Suprapubic skin (tissue), 4 donors: ENCODE measurements around the gene SPATA4. TPM values are rescaled to one million over a fixed set of nuclear protein-coding genes. Genes with fewer than 3 reads are reported as not detected.

Source experiments
- DNase-seq, 2 donors: peaks; one replicate each; pipeline ENCODE4 v3.0.0-alpha.2; 2019; ENCODE audit warnings: low spot score in 2 of 2
- H3K27ac ChIP-seq: fragments of 200-600 bp; sonication (generic); one replicate; pipeline ENCODE4 v1.5.1; 2019
- H3K27me3 ChIP-seq: fragments of 200-600 bp; sonication (generic); one replicate; pipeline ENCODE4 v1.5.1; 2019
- H3K36me3 ChIP-seq: fragments of 200-600 bp; sonication (generic); one replicate; pipeline ENCODE4 v1.5.1; 2019
- H3K4me1 ChIP-seq: fragments of 200-600 bp; sonication (generic); one replicate; pipeline ENCODE4 v1.5.1; 2019
- H3K4me3 ChIP-seq: fragments of 200-600 bp; sonication (generic); one replicate; pipeline ENCODE4 v1.5.1; 2019; ENCODE audit warnings: mild to moderate bottlenecking
- H3K9me3 ChIP-seq: fragments of 200-600 bp; sonication (generic); one replicate; pipeline ENCODE4 v1.5.1; 2019
- EP300 ChIP-seq: sonication (generic); formaldehyde crosslinking; IDR thresholded peaks from one replicate; pipeline ENCODE4 v1.6.1; 2017; ENCODE audit warnings: antibody characterized with exemption
- POLR2A ChIP-seq, 2 donors: fragments of 450-650 bp; IDR thresholded peaks; one replicate each; pipeline ENCODE4 v1.6.1; 2017; ENCODE audit warnings: antibody characterized with exemption in 2 of 2, mild to moderate bottlenecking in 2 of 2, moderate library complexity in 2 of 2
- POLR2AphosphoS5 ChIP-seq, 3 donors: sonication (generic); formaldehyde crosslinking; IDR thresholded peaks; one replicate each; pipeline ENCODE4 v1.6.1; 2017; ENCODE audit warnings: antibody characterized with exemption in 3 of 3
- WGBS: methylation state at CpG from one replicate; pipeline ENCODE4 v1.1.5; 2018; 5-methylcytosine and 5-hydroxymethylcytosine counted together
- total RNA-seq, 4 donors: library from RNA; depleted of rRNA; stranded (reverse); fragments of >200 nt; gene quantifications; one replicate each; pipeline ENCODE4 v1.1.0, GENCODE V29; 2016
- TF ChIP-seq, protein P1 (sequence below), 2 donors: fragments of 200-600 bp in 1 of 2; fragments of 450-650 bp in 1 of 2; sonication (generic) in 1 of 2; IDR thresholded peaks; one replicate each; pipeline ENCODE4 v1.5.1; 2016 to 2019; ENCODE audit warnings: antibody characterized with exemption in 2 of 2, mild to moderate bottlenecking in 1 of 2, moderate library complexity in 1 of 2

Gene SPATA4
- total RNA-seq, 4 donors from 2014 or later, result 0.57 TPM; not detected in 3

DNA sequence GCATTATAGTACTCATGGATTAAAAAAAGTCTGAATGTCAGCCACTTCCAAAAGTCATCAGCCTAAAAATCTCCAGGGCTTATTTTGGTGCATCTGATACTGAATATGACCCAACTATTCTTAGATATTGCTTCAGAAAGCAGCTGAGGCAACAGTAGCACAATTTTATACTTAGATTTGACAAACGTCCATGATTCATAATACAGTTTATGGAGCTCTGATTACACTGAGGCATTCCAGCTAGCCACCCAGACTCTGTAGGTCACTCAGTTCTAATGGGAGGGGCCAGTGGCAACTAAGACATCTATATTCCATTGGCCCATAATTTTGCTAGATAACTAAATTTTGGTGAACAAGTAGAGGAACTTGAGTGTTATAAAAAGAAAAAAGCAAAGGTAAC, 10.3 kb downstream of the SPATA4 start:
- Histone ChIP-seq H3K4me1 (peaks cover 3% of the 10 kb centered on the region), H3K9me3 (no peaks in the 10 kb centered on the region), H3K27me3 (no peaks in the 10 kb centered on the region), H3K36me3 (no peaks in the 10 kb centered on the region), H3K4me3 (no peak overlapping the region), H3K27ac (no peak overlapping the region)
- DNase-seq, result no peak
- WGBS, result 35% methylated on average over 1 of the region's 1 CpG
- TF ChIP-seq EP300 (no peak), POLR2A (IDR thresholded peaks at IDR 0.05) (no peak), POLR2AphosphoS5 (IDR thresholded peaks at IDR 0.05) (no peak)
- TF ChIP-seq, protein P1, sequence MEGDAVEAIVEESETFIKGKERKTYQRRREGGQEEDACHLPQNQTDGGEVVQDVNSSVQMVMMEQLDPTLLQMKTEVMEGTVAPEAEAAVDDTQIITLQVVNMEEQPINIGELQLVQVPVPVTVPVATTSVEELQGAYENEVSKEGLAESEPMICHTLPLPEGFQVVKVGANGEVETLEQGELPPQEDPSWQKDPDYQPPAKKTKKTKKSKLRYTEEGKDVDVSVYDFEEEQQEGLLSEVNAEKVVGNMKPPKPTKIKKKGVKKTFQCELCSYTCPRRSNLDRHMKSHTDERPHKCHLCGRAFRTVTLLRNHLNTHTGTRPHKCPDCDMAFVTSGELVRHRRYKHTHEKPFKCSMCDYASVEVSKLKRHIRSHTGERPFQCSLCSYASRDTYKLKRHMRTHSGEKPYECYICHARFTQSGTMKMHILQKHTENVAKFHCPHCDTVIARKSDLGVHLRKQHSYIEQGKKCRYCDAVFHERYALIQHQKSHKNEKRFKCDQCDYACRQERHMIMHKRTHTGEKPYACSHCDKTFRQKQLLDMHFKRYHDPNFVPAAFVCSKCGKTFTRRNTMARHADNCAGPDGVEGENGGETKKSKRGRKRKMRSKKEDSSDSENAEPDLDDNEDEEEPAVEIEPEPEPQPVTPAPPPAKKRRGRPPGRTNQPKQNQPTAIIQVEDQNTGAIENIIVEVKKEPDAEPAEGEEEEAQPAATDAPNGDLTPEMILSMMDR (IDR thresholded peaks at IDR 0.05), result no peak

DNA sequence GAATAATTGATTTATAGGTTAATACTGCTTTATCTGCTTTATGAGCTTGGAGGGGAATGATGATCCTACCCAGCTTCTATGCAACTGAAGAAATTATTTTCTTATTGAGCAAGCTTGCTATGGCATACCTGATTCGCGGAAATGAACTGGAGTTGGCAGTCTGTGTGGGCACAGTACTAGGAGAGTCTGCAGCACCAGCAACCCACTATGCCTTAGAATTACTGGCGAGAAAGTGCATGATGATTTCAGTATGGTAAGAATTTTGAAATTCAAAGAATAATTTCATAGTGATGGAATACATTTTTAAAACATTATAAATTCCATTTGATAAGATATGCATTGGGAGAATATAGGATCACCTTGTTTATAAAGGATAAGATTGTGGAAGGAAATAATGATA, 32.3 kb downstream of the SPATA4 start:
- Histone ChIP-seq H3K4me3 (no peak overlapping the region), H3K27me3 (no peaks in the 10 kb centered on the region), H3K9me3 (no peaks in the 10 kb centered on the region), H3K36me3 (no peaks in the 10 kb centered on the region), H3K4me1 (no peaks in the 10 kb centered on the region), H3K27ac (no peak overlapping the region)
- WGBS, result 97% methylated on average over 3 of the region's 3 CpGs
- TF ChIP-seq, protein P1 (IDR thresholded peaks at IDR 0.05), result no peak
- TF ChIP-seq EP300 (no peak), POLR2A (IDR thresholded peaks at IDR 0.05) (no peak), POLR2AphosphoS5 (IDR thresholded peaks at IDR 0.05) (no peak)
- no peak for DNase-seq

DNA sequence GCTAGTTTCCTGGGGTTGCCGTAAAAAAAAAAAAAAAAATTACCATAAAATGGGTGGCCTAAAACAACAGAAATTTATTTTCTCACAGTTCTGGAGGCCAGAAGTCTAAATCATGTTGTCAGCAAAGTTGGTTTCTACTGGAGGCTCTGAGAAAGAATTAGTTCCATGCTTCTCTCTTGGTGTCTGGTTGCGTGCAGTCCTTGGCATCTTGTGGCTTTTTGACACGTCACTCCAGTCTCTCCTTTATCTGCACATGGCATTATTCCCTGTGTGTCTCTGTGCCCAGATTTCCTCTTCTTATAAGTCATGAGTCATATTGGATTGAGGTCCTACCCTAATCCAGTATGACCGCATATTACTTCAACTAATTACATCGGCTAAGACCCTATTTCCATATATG, 38.7 kb downstream of the SPATA4 start:
- Histone ChIP-seq H3K27me3 (no peaks in the 10 kb centered on the region), H3K4me3 (no peak overlapping the region), H3K4me1 (no peaks in the 10 kb centered on the region), H3K27ac (no peak overlapping the region), H3K36me3 (no peaks in the 10 kb centered on the region), H3K9me3 (no peaks in the 10 kb centered on the region)
- WGBS, result 71% methylated on average over 5 of the region's 5 CpGs
- TF ChIP-seq POLR2AphosphoS5 (IDR thresholded peaks at IDR 0.05) (no peak), POLR2A (IDR thresholded peaks at IDR 0.05) (no peak), EP300 (no peak)
- TF ChIP-seq, protein P1 (IDR thresholded peaks at IDR 0.05), result no peak
- DNase-seq, result no peak

DNA sequence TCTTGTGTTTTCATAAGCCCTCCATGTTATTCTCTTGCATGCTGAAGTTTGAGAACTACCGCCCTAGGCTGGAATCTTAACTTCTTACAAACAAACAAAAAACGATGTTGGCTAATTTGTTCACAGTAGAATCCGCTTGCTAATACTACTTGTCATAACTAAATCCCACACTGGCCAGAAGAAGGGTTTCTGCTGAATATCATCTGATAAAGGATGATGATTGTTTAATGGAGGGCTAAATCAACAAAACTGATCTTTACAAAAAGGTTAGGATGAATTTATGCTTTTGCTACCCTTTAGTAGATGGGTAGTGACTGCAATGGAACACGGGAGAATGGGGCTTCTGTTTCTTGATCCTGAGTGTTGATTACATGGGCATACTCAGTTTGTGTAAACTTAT, 42.3 kb downstream of the SPATA4 start:
- no peak for TF ChIP-seq POLR2AphosphoS5 (IDR thresholded peaks at IDR 0.05)
- no peak for TF ChIP-seq EP300
- TF ChIP-seq, protein P1 (IDR thresholded peaks at IDR 0.05), result no peak
- TF ChIP-seq POLR2A (IDR thresholded peaks at IDR 0.05), result no peak
- H3K27ac ChIP-seq, result no peak overlapping the region

DNA sequence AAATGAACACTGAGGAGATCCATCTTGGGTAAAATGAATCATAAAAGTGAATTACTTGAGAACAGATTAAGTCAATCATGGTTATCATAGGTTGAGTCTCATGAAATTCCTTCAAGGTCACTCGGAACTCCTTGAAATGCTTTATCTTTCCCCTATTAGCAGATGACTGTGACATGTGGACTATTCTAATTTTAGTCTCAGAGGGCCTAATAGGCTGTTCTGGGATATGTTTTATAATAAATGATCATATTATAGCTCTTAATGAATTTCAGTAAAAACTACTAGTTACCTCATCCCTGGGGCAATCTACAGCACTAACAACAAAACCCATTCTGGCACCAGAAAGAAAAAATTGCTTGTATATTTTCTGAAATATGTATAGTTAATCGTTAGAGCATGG, 44.7 kb downstream of the SPATA4 start:
- TF ChIP-seq EP300 (no peak), POLR2AphosphoS5 (IDR thresholded peaks at IDR 0.05) (no peak), POLR2A (IDR thresholded peaks at IDR 0.05) (no peak)
- TF ChIP-seq, protein P1 (IDR thresholded peaks at IDR 0.05), result no peak
- no peak overlapping the region for H3K4me3 ChIP-seq
- DNase-seq, result no peak
- H3K9me3 ChIP-seq, result no peaks in the 10 kb centered on the region
- H3K4me1 ChIP-seq, result no peaks in the 10 kb centered on the region
- H3K36me3 ChIP-seq, result no peaks in the 10 kb centered on the region
- 63% methylated on average over 2 of the region's 2 CpGs for WGBS
- H3K27me3 ChIP-seq, result no peaks in the 10 kb centered on the region
- no peak overlapping the region for H3K27ac ChIP-seq

More for the DNA sequence above, 42.3 kb downstream of the SPATA4 start:
- Histone ChIP-seq H3K9me3 (no peaks in the 10 kb centered on the region), H3K27me3 (no peaks in the 10 kb centered on the region), H3K36me3 (no peaks in the 10 kb centered on the region), H3K4me1 (no peaks in the 10 kb centered on the region), H3K4me3 (no peak overlapping the region)
- no peak for DNase-seq
- WGBS, result 84% methylated on average over 4 of the region's 4 CpGs
